NB4 (cell line): Measurements from ENCODE around the gene IL32.

Experiments used
- CTCF ChIP-seq: IDR thresholded peaks from one replicate; pipeline ENCODE4 v1.5.1; 2012; ENCODE audit warnings: low read depth, low read length
- MAX ChIP-seq: IDR thresholded peaks from 2 replicates; pipeline ENCODE4 v1.6.1; 2011; ENCODE audit warnings: low read depth, low read length

DNA sequence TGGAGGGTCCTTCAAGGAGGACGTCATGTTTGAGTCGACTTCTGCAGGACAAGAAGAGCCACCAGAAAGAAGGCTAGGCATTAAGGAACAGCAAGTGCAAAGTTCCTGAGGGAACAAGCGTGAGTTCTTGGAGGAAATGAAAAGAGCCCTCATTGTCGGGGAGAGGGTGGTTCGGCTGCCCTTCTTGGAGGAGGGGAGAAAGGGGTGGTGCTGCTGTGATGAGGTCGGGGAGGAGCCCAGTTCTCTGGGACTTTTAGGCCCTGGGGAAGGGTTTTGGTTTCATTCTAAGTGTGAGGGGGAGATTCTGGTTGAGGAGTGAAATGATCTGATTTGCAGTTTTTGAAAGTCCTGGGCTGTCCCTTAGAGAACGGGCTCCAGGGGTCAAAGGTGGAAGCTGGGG lies 32.8 kb upstream of the IL32 start:
- TF ChIP-seq CTCF (no peak), MAX (no peak)
